ENCODE data around the gene IPO5.

- TF ChIP-seq CTCF (conservative IDR thresholded peaks at IDR 0.05; ENCODE audit: low read depth, low read length): no peak
- no peak for TF ChIP-seq EZH2phosphoT487 (IDR thresholded peaks at IDR 0.05; ENCODE audit: borderline replicate concordance, low read length)
Observed at GRCh38 chr13:98048265-98048664, 94.8 kb downstream of the IPO5 start.
